H1 (cell line): Measurements from ENCODE around the gene HNRNPDL.
"Not testable (repeated sequence)": the region's sequence is repeated elsewhere in the genome, so short reads cannot be mapped to it uniquely, and the experiment has no call there.

Source experiments
- CBX8 ChIP-seq: fragments of 300-800, 300-1000 bp; sonication (generic); IDR thresholded peaks from 2 replicates; pipeline ENCODE4 v1.7.1; 2016; ENCODE audit warnings: low read depth, low read length, borderline replicate concordance
- CTCF ChIP-seq, 3 experiments: IDR thresholded peaks; 1 replicate in 2 of 3; 2 replicates in 1 of 3; pipeline versions ENCODE4 v1.5.1 to v1.6.1; 2011; ENCODE audit warnings: low read length in 3 of 3, mild to moderate bottlenecking in 3 of 3, inconsistent platforms in 2 of 3, low read depth in 1 of 3, moderate library complexity in 1 of 3; ENCODE audit not compliant: insufficient read depth in 1 of 3; ENCODE audit errors: control extremely low read depth in 1 of 3
- JUN ChIP-seq: IDR thresholded peaks from 2 replicates; pipeline ENCODE4 v1.6.1; 2011; ENCODE audit warnings: low read depth, mild to moderate bottlenecking, improper control_type of control experiment, low read length
- MAX ChIP-seq: IDR thresholded peaks from 2 replicates; pipeline ENCODE4 v1.6.1; 2012; ENCODE audit warnings: inconsistent platforms
- RAD21 ChIP-seq, 2 experiments: IDR thresholded peaks in 1 of 2; conservative IDR thresholded peaks in 1 of 2; 2 replicates each; pipeline ENCODE4 v1.6.1; 2011; ENCODE audit warnings: low read depth in 2 of 2, low read length in 2 of 2, improper control_type of control experiment in 1 of 2, inconsistent platforms in 1 of 2, mild to moderate bottlenecking in 1 of 2, moderate library complexity in 1 of 2
- RNF2 ChIP-seq: fragments of 200-900, 300-1000 bp; sonication (generic); IDR thresholded peaks from 2 replicates; pipeline ENCODE4 v1.7.1; 2016; ENCODE audit warnings: borderline replicate concordance, low read depth, mild to moderate bottlenecking, antibody characterized with exemption, low read length; ENCODE audit not compliant: poor library complexity, severe bottlenecking; ENCODE audit errors: missing control alignments

DNA sequence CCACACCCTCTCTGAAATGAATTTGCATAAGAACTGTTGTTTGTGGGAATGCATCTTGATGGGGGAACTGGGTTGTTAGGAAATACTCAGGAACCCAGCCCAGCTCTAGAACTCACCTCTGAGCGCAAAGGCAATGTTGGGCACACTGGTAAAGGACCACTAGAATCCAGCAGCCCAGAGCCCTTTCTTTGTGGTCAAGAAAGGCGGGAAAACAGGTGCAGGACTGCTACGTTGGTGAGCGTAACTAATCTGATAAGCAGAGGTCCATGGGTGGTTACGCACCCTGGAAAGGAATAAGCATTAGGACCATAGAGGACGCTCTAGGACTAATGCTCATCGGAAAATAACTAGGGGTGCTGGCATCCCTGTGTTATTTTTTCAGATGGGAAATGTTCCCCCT lies 45.7 kb upstream of the HNRNPDL start:
- TF ChIP-seq RAD21 (IDR thresholded peaks at IDR 0.05 in 1 of 2, conservative IDR thresholded peaks at IDR 0.05 in 1 of 2; ENCODE audit: low read depth in 2 of 2, low read length in 2 of 2); RNF2; MAX; CBX8; CTCF (IDR thresholded peaks at IDR 0.05; ENCODE audit: control extremely low read depth in 1 of 3, insufficient read depth in 1 of 3, low read depth in 1 of 3, low read length in 3 of 3); JUN: not testable (repeated sequence)
